ENCODE results near the gene ZNF180.

GRCh38 chr19:44447916-44448674 lies 52.2 kb downstream of the ZNF180 start, which contains the start of gene ZNF229:
- no peak for TF ChIP-seq POLR2A (IDR thresholded peaks at IDR 0.05)
- TF ChIP-seq CTCF (IDR thresholded peaks at IDR 0.05) = no peak
